ENCODE measurements around the gene CEP78. TPM values are rescaled to one million over a fixed set of nuclear protein-coding genes. Genes with fewer than 3 reads are reported as not detected.
"Not testable (repeated sequence)": the region's sequence is repeated elsewhere in the genome, so short reads cannot be mapped to it uniquely, and the experiment has no call there.

The CEP78 gene
- total RNA-seq, 1 experiment from 2014 or later: 38.2 TPM

- no peaks in the 10 kb centered on the region for H3K36me3 ChIP-seq (ENCODE audit: insufficient read depth, low read length)
- no peaks in the 10 kb centered on the region for H3K4me1 ChIP-seq (ENCODE audit: low read length)
- no peak overlapping the region for H3K4me3 ChIP-seq (ENCODE audit: low read length)
- no peaks in the 10 kb centered on the region for H3K79me2 ChIP-seq (ENCODE audit: low read length)
- no peaks in the 10 kb centered on the region for H3K27me3 ChIP-seq (ENCODE audit: low read length)
- no peaks in the 10 kb centered on the region for H3K9me2 ChIP-seq (replicated peaks; ENCODE audit: insufficient read depth, low read length)
- H3K9me3 ChIP-seq (ENCODE audit: low read length): no peaks in the 10 kb centered on the region
- H2AFZ ChIP-seq (ENCODE audit: low read length): no peak overlapping the region
- H3K4me2 ChIP-seq (ENCODE audit: low read depth, low read length, poor library complexity, severe bottlenecking): no peak overlapping the region
- H3K9ac ChIP-seq (ENCODE audit: low read length): no peak overlapping the region
- no peaks in the 10 kb centered on the region for H4K20me1 ChIP-seq (ENCODE audit: insufficient read depth, low read depth, low read length)
- no peak for DNase-seq
- H3K27ac ChIP-seq (ENCODE audit: low read length): no peak overlapping the region
These were observed 45.2 kb downstream of the CEP78 start for GRCh38 chr9:78280982-78281668.

- not testable (repeated sequence) for H3K27me3 ChIP-seq (ENCODE audit: low read length); H4K20me1 ChIP-seq (ENCODE audit: insufficient read depth, low read depth, low read length); H3K79me2 ChIP-seq (ENCODE audit: low read length); H3K4me3 ChIP-seq (ENCODE audit: low read length); H3K9ac ChIP-seq (ENCODE audit: low read length); H3K27ac ChIP-seq (ENCODE audit: low read length); H2AFZ ChIP-seq (ENCODE audit: low read length); H3K4me2 ChIP-seq (ENCODE audit: low read depth, low read length, poor library complexity, severe bottlenecking); H3K9me3 ChIP-seq (ENCODE audit: low read length); H3K9me2 ChIP-seq (replicated peaks; ENCODE audit: insufficient read depth, low read length); H3K36me3 ChIP-seq (ENCODE audit: insufficient read depth, low read length); H3K4me1 ChIP-seq (ENCODE audit: low read length); DNase-seq
These were observed 48.3 kb downstream of the CEP78 start for GRCh38 chr9:78284181-78284580.

- DNase-seq: no peak
- Histone ChIP-seq H3K9me3 (ENCODE audit: low read length) (no peaks in the 10 kb centered on the region), H2AFZ (ENCODE audit: low read length) (no peak overlapping the region), H3K4me2 (ENCODE audit: low read depth, low read length, poor library complexity, severe bottlenecking) (no peak overlapping the region), H4K20me1 (ENCODE audit: insufficient read depth, low read depth, low read length) (no peaks in the 10 kb centered on the region), H3K79me2 (ENCODE audit: low read length) (no peaks in the 10 kb centered on the region), H3K27ac (ENCODE audit: low read length) (no peak overlapping the region), H3K4me3 (ENCODE audit: low read length) (no peak overlapping the region), H3K9me2 (replicated peaks; ENCODE audit: insufficient read depth, low read length) (no peaks in the 10 kb centered on the region), H3K9ac (ENCODE audit: low read length) (no peak overlapping the region), H3K27me3 (ENCODE audit: low read length) (no peaks in the 10 kb centered on the region), H3K36me3 (ENCODE audit: insufficient read depth, low read length) (no peaks in the 10 kb centered on the region), H3K4me1 (ENCODE audit: low read length) (no peaks in the 10 kb centered on the region)
These were observed 50.2 kb downstream of the CEP78 start for GRCh38 chr9:78286125-78286524.

- H3K9me3 ChIP-seq (ENCODE audit: low read length): no peaks in the 10 kb centered on the region
- H3K36me3 ChIP-seq (ENCODE audit: insufficient read depth, low read length): no peaks in the 10 kb centered on the region
- no peak overlapping the region for H3K9ac ChIP-seq (ENCODE audit: low read length)
- H3K4me2 ChIP-seq (ENCODE audit: low read depth, low read length, poor library complexity, severe bottlenecking): no peak overlapping the region
- no peak overlapping the region for H3K27ac ChIP-seq (ENCODE audit: low read length)
- no peak overlapping the region for H3K4me3 ChIP-seq (ENCODE audit: low read length)
- H3K9me2 ChIP-seq (replicated peaks; ENCODE audit: insufficient read depth, low read length): no peaks in the 10 kb centered on the region
- no peaks in the 10 kb centered on the region for H3K4me1 ChIP-seq (ENCODE audit: low read length)
- H4K20me1 ChIP-seq (ENCODE audit: insufficient read depth, low read depth, low read length): no peaks in the 10 kb centered on the region
- H2AFZ ChIP-seq (ENCODE audit: low read length): no peak overlapping the region
- no peak for DNase-seq
- no peaks in the 10 kb centered on the region for H3K27me3 ChIP-seq (ENCODE audit: low read length)
- no peaks in the 10 kb centered on the region for H3K79me2 ChIP-seq (ENCODE audit: low read length)
These were observed 51.1 kb downstream of the CEP78 start for GRCh38 chr9:78286946-78287388.

GRCh38 chr9:78288214-78288892 lies 52.5 kb downstream of the CEP78 start:
- no peak overlapping the region for H3K4me3 ChIP-seq (ENCODE audit: low read length)
- no peak overlapping the region for H2AFZ ChIP-seq (ENCODE audit: low read length)
- no peak for DNase-seq
- no peaks in the 10 kb centered on the region for H3K9me3 ChIP-seq (ENCODE audit: low read length)
- H3K9me2 ChIP-seq (replicated peaks; ENCODE audit: insufficient read depth, low read length): no peaks in the 10 kb centered on the region
- no peaks in the 10 kb centered on the region for H3K4me1 ChIP-seq (ENCODE audit: low read length)
- H3K4me2 ChIP-seq (ENCODE audit: low read depth, low read length, poor library complexity, severe bottlenecking): no peak overlapping the region
- no peaks in the 10 kb centered on the region for H3K36me3 ChIP-seq (ENCODE audit: insufficient read depth, low read length)
- no peaks in the 10 kb centered on the region for H3K79me2 ChIP-seq (ENCODE audit: low read length)
- no peaks in the 10 kb centered on the region for H3K27me3 ChIP-seq (ENCODE audit: low read length)
- no peak overlapping the region for H3K27ac ChIP-seq (ENCODE audit: low read length)
- no peak overlapping the region for H3K9ac ChIP-seq (ENCODE audit: low read length)
- H4K20me1 ChIP-seq (ENCODE audit: insufficient read depth, low read depth, low read length): no peaks in the 10 kb centered on the region

- no peak overlapping the region for H2AFZ ChIP-seq (ENCODE audit: low read length)
- no peaks in the 10 kb centered on the region for H3K27me3 ChIP-seq (ENCODE audit: low read length)
- no peaks in the 10 kb centered on the region for H3K9me3 ChIP-seq (ENCODE audit: low read length)
- DNase-seq: no peak
- H3K36me3 ChIP-seq (ENCODE audit: insufficient read depth, low read length): no peaks in the 10 kb centered on the region
- H3K4me3 ChIP-seq (ENCODE audit: low read length): no peak overlapping the region
- no peak overlapping the region for H3K9ac ChIP-seq (ENCODE audit: low read length)
- H4K20me1 ChIP-seq (ENCODE audit: insufficient read depth, low read depth, low read length): no peaks in the 10 kb centered on the region
- no peak overlapping the region for H3K4me2 ChIP-seq (ENCODE audit: low read depth, low read length, poor library complexity, severe bottlenecking)
- H3K4me1 ChIP-seq (ENCODE audit: low read length): no peaks in the 10 kb centered on the region
- no peaks in the 10 kb centered on the region for H3K9me2 ChIP-seq (replicated peaks; ENCODE audit: insufficient read depth, low read length)
- H3K79me2 ChIP-seq (ENCODE audit: low read length): no peaks in the 10 kb centered on the region
- H3K27ac ChIP-seq (ENCODE audit: low read length): no peak overlapping the region
These were observed 53.6 kb downstream of the CEP78 start for GRCh38 chr9:78289474-78289873.

- no peaks in the 10 kb centered on the region for H3K36me3 ChIP-seq (ENCODE audit: insufficient read depth, low read length)
- H2AFZ ChIP-seq (ENCODE audit: low read length): no peak overlapping the region
- H3K27me3 ChIP-seq (ENCODE audit: low read length): no peaks in the 10 kb centered on the region
- H3K4me2 ChIP-seq (ENCODE audit: low read depth, low read length, poor library complexity, severe bottlenecking): no peak overlapping the region
- H3K9ac ChIP-seq (ENCODE audit: low read length): no peak overlapping the region
- H4K20me1 ChIP-seq (ENCODE audit: insufficient read depth, low read depth, low read length): no peaks in the 10 kb centered on the region
- no peak for DNase-seq
- H3K4me3 ChIP-seq (ENCODE audit: low read length): no peak overlapping the region
- no peaks in the 10 kb centered on the region for H3K79me2 ChIP-seq (ENCODE audit: low read length)
- no peaks in the 10 kb centered on the region for H3K9me2 ChIP-seq (replicated peaks; ENCODE audit: insufficient read depth, low read length)
- H3K27ac ChIP-seq (ENCODE audit: low read length): no peak overlapping the region
- H3K9me3 ChIP-seq (ENCODE audit: low read length): no peaks in the 10 kb centered on the region
- peaks cover 8% of the 10 kb centered on the region for H3K4me1 ChIP-seq (ENCODE audit: low read length)
These were observed 55.5 kb downstream of the CEP78 start for GRCh38 chr9:78291240-78291925.

GRCh38 chr9:78292026-78292425 lies 56.2 kb downstream of the CEP78 start:
- H3K36me3 ChIP-seq (ENCODE audit: insufficient read depth, low read length): no peaks in the 10 kb centered on the region
- no peak overlapping the region for H3K4me2 ChIP-seq (ENCODE audit: low read depth, low read length, poor library complexity, severe bottlenecking)
- no peaks in the 10 kb centered on the region for H4K20me1 ChIP-seq (ENCODE audit: insufficient read depth, low read depth, low read length)
- no peak overlapping the region for H3K9ac ChIP-seq (ENCODE audit: low read length)
- no peak overlapping the region for H3K27ac ChIP-seq (ENCODE audit: low read length)
- no peaks in the 10 kb centered on the region; the same call in 1 of the 2 replicates for H3K79me2 ChIP-seq (ENCODE audit: low read length)
- H3K9me2 ChIP-seq (replicated peaks; ENCODE audit: insufficient read depth, low read length): no peaks in the 10 kb centered on the region
- H3K4me3 ChIP-seq (ENCODE audit: low read length): no peak overlapping the region
- no peak for DNase-seq
- no peaks in the 10 kb centered on the region for H3K27me3 ChIP-seq (ENCODE audit: low read length)
- peaks cover 12% of the 10 kb centered on the region for H3K4me1 ChIP-seq (ENCODE audit: low read length)
- no peak overlapping the region for H2AFZ ChIP-seq (ENCODE audit: low read length)
- no peaks in the 10 kb centered on the region for H3K9me3 ChIP-seq (ENCODE audit: low read length)
